ENCODE measurements around the gene ARHGEF9.

ARHGEF9 gene

DNA sequence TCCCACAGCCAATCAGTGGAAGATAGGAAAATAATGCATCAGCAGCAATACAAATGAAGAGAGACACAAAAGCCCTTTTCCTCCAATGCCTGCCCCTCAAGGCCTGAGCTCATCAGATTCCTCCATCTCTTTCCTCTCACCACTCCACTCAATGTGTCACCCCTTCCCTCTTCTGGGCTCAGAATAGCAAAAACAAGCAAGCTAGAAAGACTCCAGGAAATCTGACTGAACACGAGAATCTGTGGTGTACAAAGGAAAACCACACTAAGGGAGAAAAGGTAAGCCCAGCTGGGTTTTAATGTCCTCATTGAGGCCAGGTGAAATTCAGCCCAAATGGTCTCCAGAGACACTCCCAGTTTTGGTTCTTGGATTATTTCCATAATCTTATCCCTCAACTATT, 46.3 kb downstream of the ARHGEF9 start:
- Histone ChIP-seq H3K36me3 (ENCODE audit: control insufficient read depth in 1 of 2, insufficient read depth in 2 of 2, low read depth in 1 of 2, low read length in 2 of 2) (no peaks in the 10 kb centered on the region), H2BK120ac (ENCODE audit: low read depth, low read length) (no peak overlapping the region), H3K4me1 (ENCODE audit: control insufficient read depth, insufficient read depth, low read depth, low read length) (no peaks in the 10 kb centered on the region), H3K23ac (ENCODE audit: low read length in 2 of 2) (no peak overlapping the region), H4K91ac (ENCODE audit: low read length) (no peak overlapping the region), H3K4me3 (ENCODE audit: insufficient read depth in 1 of 2, low read depth in 1 of 2, low read length in 2 of 2) (no peak overlapping the region), H4K8ac (ENCODE audit: low read length) (no peak overlapping the region), H3K14ac (ENCODE audit: low read length in 2 of 2) (no peak overlapping the region), H2BK12ac (ENCODE audit: low read length in 2 of 2) (no peak overlapping the region), H2AFZ (ENCODE audit: low read depth, low read length) (no peak overlapping the region), H3K27me3 (ENCODE audit: control insufficient read depth in 1 of 2, insufficient read depth in 1 of 2, low read length in 2 of 2) (peaks cover 0 to 11% of the 10 kb centered on the region in 2 experiments), H3K18ac (ENCODE audit: low read depth in 1 of 2, low read length in 2 of 2) (no peak overlapping the region), H3K79me1 (replicated peaks; ENCODE audit: low read length, poor library complexity, severe bottlenecking) (peaks cover 27% of the 10 kb centered on the region), H2BK15ac (ENCODE audit: low read depth, poor library complexity, severe bottlenecking) (no peak overlapping the region), H3K9ac (ENCODE audit: low read length) (no peak overlapping the region), H3K27ac (ENCODE audit: low read length, poor library complexity, severe bottlenecking) (no peak overlapping the region), H3K4ac (ENCODE audit: low read depth in 1 of 2, low read length in 2 of 2) (no peak overlapping the region), H2BK5ac (ENCODE audit: low read depth, low read length, poor library complexity, severe bottlenecking) (no peak overlapping the region), H3K9me3 (ENCODE audit: control insufficient read depth, low read length) (no peaks in the 10 kb centered on the region), H2AK5ac (ENCODE audit: low read length, severe bottlenecking) (no peak overlapping the region), H3K4me2 (ENCODE audit: low read length, poor library complexity, severe bottlenecking) (no peak overlapping the region)
- no peak for DNase-seq
- 90% methylated on average over 1 of the region's 1 CpG for WGBS

DNA sequence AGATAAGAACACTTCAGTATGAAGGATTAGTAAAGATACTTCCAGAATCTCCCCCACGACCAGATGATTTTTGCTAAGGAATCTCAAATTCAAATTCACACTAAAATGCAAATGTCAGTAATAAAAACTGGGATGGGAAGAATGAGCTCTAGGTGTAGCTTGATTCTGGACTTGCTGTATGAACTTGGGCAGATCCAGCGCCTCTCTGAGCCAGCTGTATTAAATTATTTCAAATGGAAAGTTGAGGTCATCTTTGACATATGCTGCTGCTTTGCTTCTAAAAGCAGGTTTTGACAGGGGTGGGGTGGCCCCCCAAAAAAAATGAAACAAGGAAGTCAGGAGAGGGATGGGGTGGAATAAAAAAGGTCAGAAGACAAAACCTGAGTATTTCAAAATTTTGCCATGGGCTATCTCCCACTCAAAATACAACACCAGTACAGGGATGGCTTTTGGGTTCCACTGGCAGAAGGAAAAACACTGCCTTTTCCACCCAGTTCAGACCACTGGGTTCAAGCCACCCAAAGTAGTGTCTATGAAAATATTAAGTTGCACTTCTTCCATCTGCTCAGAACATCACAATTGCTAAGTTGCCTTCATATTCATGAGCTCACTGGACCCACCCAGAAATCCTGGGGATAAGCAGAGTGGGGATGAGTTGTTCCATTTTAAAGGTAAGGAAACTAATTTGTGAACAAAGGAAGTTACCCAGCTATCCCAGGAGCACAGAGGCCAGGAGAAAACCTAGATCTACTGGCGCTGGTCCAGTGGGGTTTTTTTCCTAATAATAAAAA, 47.7 kb downstream of the ARHGEF9 start:
- no peak overlapping the region for H4K8ac ChIP-seq (ENCODE audit: low read length)
- H2AFZ ChIP-seq (ENCODE audit: low read depth, low read length) = no peak overlapping the region
- 94% methylated on average over 1 of the region's 3 CpGs for WGBS
- no peak overlapping the region for H3K4me2 ChIP-seq (ENCODE audit: low read length, poor library complexity, severe bottlenecking)
- no peak overlapping the region for H2BK15ac ChIP-seq (ENCODE audit: low read depth, poor library complexity, severe bottlenecking)
- DNase-seq = no peak
- no peak overlapping the region for H3K4ac ChIP-seq (ENCODE audit: low read depth in 1 of 2, low read length in 2 of 2)
- H3K79me1 ChIP-seq (replicated peaks; ENCODE audit: low read length, poor library complexity, severe bottlenecking) = peaks cover 24% of the 10 kb centered on the region
- no peak overlapping the region for H3K27ac ChIP-seq (ENCODE audit: low read length, poor library complexity, severe bottlenecking)
- no peak overlapping the region for H3K4me3 ChIP-seq (ENCODE audit: insufficient read depth in 1 of 2, low read depth in 1 of 2, low read length in 2 of 2)
- peaks cover 0 to 13% of the 10 kb centered on the region in 2 experiments for H3K27me3 ChIP-seq (ENCODE audit: control insufficient read depth in 1 of 2, insufficient read depth in 1 of 2, low read length in 2 of 2)
- H2BK120ac ChIP-seq (ENCODE audit: low read depth, low read length) = no peak overlapping the region
- H3K14ac ChIP-seq (ENCODE audit: low read length in 2 of 2) = no peak overlapping the region
- no peak overlapping the region for H3K9ac ChIP-seq (ENCODE audit: low read length)
- no peaks in the 10 kb centered on the region for H3K36me3 ChIP-seq (ENCODE audit: control insufficient read depth in 1 of 2, insufficient read depth in 2 of 2, low read depth in 1 of 2, low read length in 2 of 2)
- no peaks in the 10 kb centered on the region for H3K4me1 ChIP-seq (ENCODE audit: control insufficient read depth, insufficient read depth, low read depth, low read length)
- no peak overlapping the region for H2BK12ac ChIP-seq (ENCODE audit: low read length in 2 of 2)
- no peak overlapping the region for H2AK5ac ChIP-seq (ENCODE audit: low read length, severe bottlenecking)
- no peak overlapping the region for H4K91ac ChIP-seq (ENCODE audit: low read length)
- no peaks in the 10 kb centered on the region for H3K9me3 ChIP-seq (ENCODE audit: control insufficient read depth, low read length)
- no peak overlapping the region for H3K18ac ChIP-seq (ENCODE audit: low read depth in 1 of 2, low read length in 2 of 2)
- no peak overlapping the region for H2BK5ac ChIP-seq (ENCODE audit: low read depth, low read length, poor library complexity, severe bottlenecking)
- H3K23ac ChIP-seq (ENCODE audit: low read length in 2 of 2) = no peak overlapping the region

DNA sequence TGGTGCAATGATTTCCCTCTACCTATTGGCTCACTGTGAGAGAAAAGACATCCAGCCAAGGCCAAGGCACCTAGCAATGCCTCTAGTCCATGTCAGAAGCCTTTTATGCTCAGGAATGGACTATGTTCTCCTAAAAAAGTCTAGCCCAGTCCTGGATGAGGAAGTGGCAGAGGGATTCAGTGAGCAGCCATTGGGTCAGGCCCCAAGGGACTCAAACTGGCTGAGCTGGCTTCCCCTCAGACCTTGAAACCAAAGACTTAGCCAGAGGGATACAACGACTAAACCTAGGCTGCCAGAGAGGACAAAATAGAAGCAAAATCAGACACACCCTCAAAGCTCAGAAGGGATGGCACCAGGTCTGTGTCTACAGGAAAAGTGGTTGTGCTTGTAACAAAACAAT, 49.1 kb downstream of the ARHGEF9 start:
- H4K8ac ChIP-seq (ENCODE audit: low read length) = no peak overlapping the region
- H2BK5ac ChIP-seq (ENCODE audit: low read depth, low read length, poor library complexity, severe bottlenecking) = no peak overlapping the region
- no peak overlapping the region for H3K23ac ChIP-seq (ENCODE audit: low read length in 2 of 2)
- H3K4me2 ChIP-seq (ENCODE audit: low read length, poor library complexity, severe bottlenecking) = no peak overlapping the region
- H2AFZ ChIP-seq (ENCODE audit: low read depth, low read length) = no peak overlapping the region
- no peak for DNase-seq
- H3K4ac ChIP-seq (ENCODE audit: low read depth in 1 of 2, low read length in 2 of 2) = no peak overlapping the region
- no peak overlapping the region for H2BK15ac ChIP-seq (ENCODE audit: low read depth, poor library complexity, severe bottlenecking)
- peaks cover 0 to 16% of the 10 kb centered on the region in 2 experiments for H3K27me3 ChIP-seq (ENCODE audit: control insufficient read depth in 1 of 2, insufficient read depth in 1 of 2, low read length in 2 of 2)
- H2BK12ac ChIP-seq (ENCODE audit: low read length in 2 of 2) = no peak overlapping the region
- no peaks in the 10 kb centered on the region for H3K9me3 ChIP-seq (ENCODE audit: control insufficient read depth, low read length)
- no peaks in the 10 kb centered on the region for H3K36me3 ChIP-seq (ENCODE audit: control insufficient read depth in 1 of 2, insufficient read depth in 2 of 2, low read depth in 1 of 2, low read length in 2 of 2)
- no peak overlapping the region for H2BK120ac ChIP-seq (ENCODE audit: low read depth, low read length)
- no peak overlapping the region for H4K91ac ChIP-seq (ENCODE audit: low read length)
- H2AK5ac ChIP-seq (ENCODE audit: low read length, severe bottlenecking) = no peak overlapping the region
- no peak overlapping the region for H3K14ac ChIP-seq (ENCODE audit: low read length in 2 of 2)
- WGBS = no CpG with 5 or more reads among the region's 1 CpG
- H3K4me3 ChIP-seq (ENCODE audit: insufficient read depth in 1 of 2, low read depth in 1 of 2, low read length in 2 of 2) = no peak overlapping the region
- H3K27ac ChIP-seq (ENCODE audit: low read length, poor library complexity, severe bottlenecking) = no peak overlapping the region
- no peak overlapping the region for H3K18ac ChIP-seq (ENCODE audit: low read depth in 1 of 2, low read length in 2 of 2)
- H3K79me1 ChIP-seq (replicated peaks; ENCODE audit: low read length, poor library complexity, severe bottlenecking) = peaks cover 18% of the 10 kb centered on the region
- no peak overlapping the region for H3K9ac ChIP-seq (ENCODE audit: low read length)
- H3K4me1 ChIP-seq (ENCODE audit: control insufficient read depth, insufficient read depth, low read depth, low read length) = no peaks in the 10 kb centered on the region

DNA sequence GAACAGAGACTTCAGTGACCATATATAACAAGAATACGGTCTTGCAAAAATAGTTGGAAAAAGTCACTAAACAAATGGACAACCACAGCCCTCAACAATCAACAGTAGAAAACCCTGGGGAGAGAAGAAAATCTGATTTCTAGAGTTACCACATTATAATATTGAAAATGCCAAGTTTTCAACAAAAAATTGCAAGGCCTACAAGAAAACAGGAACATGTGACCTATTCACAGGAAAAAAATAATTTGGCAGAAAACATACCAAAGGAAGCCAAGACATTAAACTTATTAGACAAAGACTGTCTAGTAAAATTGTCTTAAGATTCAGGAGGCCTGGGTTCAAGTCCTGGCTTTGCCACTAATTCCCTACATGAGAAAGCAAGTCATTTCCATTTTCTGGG, 64.7 kb downstream of the ARHGEF9 start:
- H3K18ac ChIP-seq (ENCODE audit: low read depth in 1 of 2, low read length in 2 of 2) = no peak overlapping the region
- peaks cover 0 to 3% of the 10 kb centered on the region in 2 experiments for H3K36me3 ChIP-seq (ENCODE audit: control insufficient read depth in 1 of 2, insufficient read depth in 2 of 2, low read depth in 1 of 2, low read length in 2 of 2)
- H3K4me1 ChIP-seq (ENCODE audit: control insufficient read depth, insufficient read depth, low read depth, low read length) = no peaks in the 10 kb centered on the region
- H3K4me2 ChIP-seq (ENCODE audit: low read length, poor library complexity, severe bottlenecking) = no peak overlapping the region
- H3K27ac ChIP-seq (ENCODE audit: low read length, poor library complexity, severe bottlenecking) = no peak overlapping the region
- WGBS = no CpG with 5 or more reads among the region's 1 CpG
- H2BK5ac ChIP-seq (ENCODE audit: low read depth, low read length, poor library complexity, severe bottlenecking) = no peak overlapping the region
- no peak overlapping the region for H2AK5ac ChIP-seq (ENCODE audit: low read length, severe bottlenecking)
- no peak overlapping the region for H2AFZ ChIP-seq (ENCODE audit: low read depth, low read length)
- no peak overlapping the region for H3K9ac ChIP-seq (ENCODE audit: low read length)
- H3K14ac ChIP-seq (ENCODE audit: low read length in 2 of 2) = no peak overlapping the region
- no peak overlapping the region for H4K8ac ChIP-seq (ENCODE audit: low read length)
- H3K4me3 ChIP-seq (ENCODE audit: insufficient read depth in 1 of 2, low read depth in 1 of 2, low read length in 2 of 2) = no peak overlapping the region
- H3K4ac ChIP-seq (ENCODE audit: low read depth in 1 of 2, low read length in 2 of 2) = no peak overlapping the region
- H3K27me3 ChIP-seq (ENCODE audit: control insufficient read depth in 1 of 2, insufficient read depth in 1 of 2, low read length in 2 of 2) = no peaks in the 10 kb centered on the region
- H2BK15ac ChIP-seq (ENCODE audit: low read depth, poor library complexity, severe bottlenecking) = no peak overlapping the region
- H2BK120ac ChIP-seq (ENCODE audit: low read depth, low read length) = no peak overlapping the region
- DNase-seq = no peak
- peaks cover 10% of the 10 kb centered on the region for H3K79me1 ChIP-seq (replicated peaks; ENCODE audit: low read length, poor library complexity, severe bottlenecking)
- H3K23ac ChIP-seq (ENCODE audit: low read length in 2 of 2) = no peak overlapping the region
- no peak overlapping the region for H2BK12ac ChIP-seq (ENCODE audit: low read length in 2 of 2)
- H4K91ac ChIP-seq (ENCODE audit: low read length) = no peak overlapping the region
- H3K9me3 ChIP-seq (ENCODE audit: control insufficient read depth, low read length) = no peaks in the 10 kb centered on the region

Data from mesenchymal stem cell (in vitro differentiated cells and primary cell).